GM12874 (cell line): ENCODE results near the gene ANKIB1.

Source experiments
- TF ChIP-seq, protein P1 (sequence below): IDR thresholded peaks from 2 replicates; pipeline ENCODE4 v1.5.1; 2011; ENCODE audit warnings: low read depth, mild to moderate bottlenecking, control low read depth, low read length, moderate library complexity; ENCODE audit not compliant: insufficient read depth

Gene ANKIB1

DNA sequence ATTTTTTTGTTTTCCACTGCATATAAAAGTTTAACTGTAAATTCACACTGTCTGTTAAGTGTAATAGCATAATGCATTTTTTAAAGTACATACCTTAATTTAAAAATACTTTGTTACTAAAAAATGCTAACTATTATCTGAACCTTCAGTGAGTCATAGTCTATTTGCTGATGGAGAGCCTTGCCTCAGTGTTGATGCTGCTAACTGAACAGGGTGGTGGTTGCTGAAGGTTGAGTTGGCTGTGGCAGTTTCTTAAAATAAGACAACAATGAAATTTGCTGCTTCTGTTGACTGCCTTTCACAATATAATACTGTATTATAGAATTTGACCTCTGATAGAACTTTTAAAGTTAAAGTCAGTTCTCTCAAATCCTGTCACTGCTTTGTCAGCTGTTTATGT is 129.2 kb downstream of the ANKIB1 start:
- TF ChIP-seq, protein P1, sequence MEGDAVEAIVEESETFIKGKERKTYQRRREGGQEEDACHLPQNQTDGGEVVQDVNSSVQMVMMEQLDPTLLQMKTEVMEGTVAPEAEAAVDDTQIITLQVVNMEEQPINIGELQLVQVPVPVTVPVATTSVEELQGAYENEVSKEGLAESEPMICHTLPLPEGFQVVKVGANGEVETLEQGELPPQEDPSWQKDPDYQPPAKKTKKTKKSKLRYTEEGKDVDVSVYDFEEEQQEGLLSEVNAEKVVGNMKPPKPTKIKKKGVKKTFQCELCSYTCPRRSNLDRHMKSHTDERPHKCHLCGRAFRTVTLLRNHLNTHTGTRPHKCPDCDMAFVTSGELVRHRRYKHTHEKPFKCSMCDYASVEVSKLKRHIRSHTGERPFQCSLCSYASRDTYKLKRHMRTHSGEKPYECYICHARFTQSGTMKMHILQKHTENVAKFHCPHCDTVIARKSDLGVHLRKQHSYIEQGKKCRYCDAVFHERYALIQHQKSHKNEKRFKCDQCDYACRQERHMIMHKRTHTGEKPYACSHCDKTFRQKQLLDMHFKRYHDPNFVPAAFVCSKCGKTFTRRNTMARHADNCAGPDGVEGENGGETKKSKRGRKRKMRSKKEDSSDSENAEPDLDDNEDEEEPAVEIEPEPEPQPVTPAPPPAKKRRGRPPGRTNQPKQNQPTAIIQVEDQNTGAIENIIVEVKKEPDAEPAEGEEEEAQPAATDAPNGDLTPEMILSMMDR: no peak

DNA sequence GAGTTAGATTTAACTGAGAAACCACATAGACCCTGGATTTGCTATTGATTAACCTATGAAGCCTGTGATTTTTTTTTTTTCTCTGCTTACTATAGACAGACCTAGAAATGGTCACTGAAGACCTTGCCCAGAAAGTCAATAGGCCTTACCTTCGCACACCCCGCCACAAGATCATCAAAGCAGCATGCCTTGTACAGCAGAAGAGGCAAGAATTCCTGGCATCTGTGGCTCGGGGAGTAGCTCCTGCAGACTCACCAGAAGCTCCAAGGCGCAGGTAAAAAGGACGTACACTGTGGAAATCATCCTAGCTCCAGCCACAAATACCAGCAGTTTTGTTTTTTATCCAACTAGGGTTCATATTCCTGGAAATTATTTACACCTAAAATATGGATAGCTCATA is 145.3 kb downstream of the ANKIB1 start:
- TF ChIP-seq, protein P1: no peak

DNA sequence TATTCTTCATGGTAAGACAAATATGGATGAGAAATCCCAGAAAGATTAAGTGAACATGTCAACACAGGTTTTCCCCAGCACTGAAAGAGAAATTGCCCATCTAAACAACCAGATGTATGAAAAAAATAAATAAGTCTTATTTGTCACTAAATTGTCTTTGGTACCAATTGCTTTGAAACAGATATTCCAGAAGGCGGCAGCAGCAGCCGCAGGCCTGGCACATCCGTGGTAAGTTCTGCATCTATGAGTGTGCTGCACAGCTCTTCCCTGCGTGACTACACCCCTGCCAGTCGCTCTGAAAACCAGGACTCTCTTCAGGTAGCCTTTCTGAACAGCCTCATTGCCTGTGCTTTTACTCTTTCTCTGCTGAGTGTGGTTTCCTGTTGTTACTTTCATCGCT is 151.8 kb downstream of the ANKIB1 start:
- TF ChIP-seq, protein P1: no peak

DNA sequence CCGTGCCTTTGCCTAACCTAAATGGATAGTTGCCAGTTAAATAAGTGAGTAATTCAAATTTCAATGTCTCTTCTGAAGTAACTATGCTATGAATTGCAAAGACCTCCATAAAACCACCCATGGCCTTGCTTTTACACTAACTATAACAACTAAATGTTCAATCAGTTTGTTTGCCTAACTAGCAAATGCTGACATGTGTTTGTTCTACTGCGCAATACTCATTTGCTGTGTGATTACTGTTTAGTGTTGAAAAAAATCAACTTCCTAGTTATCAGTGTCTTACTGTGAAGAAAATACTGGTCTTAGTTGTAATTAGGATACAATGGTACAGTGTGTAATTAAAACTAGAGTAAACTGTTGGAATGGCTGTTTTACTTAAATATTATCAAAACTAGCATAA is 154.2 kb downstream of the ANKIB1 start:
- TF ChIP-seq, protein P1: no peak

DNA sequence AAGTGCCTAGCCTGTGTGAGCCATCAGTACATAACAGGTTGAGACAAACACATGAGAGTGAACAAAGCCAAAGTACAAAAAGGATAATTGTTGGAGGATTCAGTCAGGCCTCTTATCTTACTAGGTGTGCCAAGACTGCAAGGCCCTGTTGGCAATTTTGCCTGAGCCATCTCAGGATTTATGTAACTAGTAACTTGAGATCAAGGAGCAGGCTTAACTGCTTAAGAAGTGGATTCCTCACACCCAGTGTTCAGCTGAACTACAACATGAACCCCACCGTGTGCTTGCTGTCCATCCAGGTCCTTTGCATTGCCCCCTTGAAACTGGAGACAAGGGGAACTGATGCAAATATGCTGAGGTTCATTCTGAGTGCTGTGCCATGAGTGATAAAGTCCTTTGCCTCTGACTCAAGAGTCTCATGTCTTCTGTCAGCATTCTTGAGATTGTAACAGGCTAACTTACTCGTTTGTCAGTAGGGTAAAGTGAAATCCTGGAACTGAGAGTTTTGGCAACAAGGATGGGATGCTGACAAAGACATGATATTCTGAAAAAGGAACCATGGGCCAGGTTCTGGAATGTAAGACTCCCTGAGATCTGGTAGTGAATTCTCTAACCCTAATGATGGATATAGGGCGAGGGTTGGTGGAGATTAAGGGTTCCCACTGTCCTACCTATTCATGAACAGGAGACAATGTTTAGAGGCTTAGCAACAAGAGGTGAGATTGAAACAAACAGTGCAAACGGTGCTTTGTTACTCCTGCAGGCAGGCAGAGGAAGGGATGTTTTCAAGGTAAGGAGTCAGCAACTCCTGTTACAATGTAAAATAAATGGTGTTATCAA is 157.4 kb downstream of the ANKIB1 start:
- TF ChIP-seq, protein P1: no peak

DNA sequence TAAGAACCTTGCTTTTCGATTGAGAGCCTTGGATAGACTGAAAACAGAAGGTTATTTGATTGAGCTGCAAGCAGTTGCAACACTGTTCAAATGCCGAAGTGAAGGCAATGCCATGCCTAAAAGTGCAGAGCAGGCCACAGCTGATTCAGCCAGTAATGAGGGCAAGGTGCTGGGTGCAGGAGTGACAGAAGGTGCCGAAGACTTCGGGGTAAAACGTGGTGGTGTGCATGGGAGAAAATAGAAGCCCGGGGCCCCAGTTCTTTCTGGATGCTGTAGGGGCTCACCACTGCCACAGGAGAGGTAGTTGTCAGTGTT is 157.9 kb downstream of the ANKIB1 start:
- TF ChIP-seq, protein P1: no peak

DNA sequence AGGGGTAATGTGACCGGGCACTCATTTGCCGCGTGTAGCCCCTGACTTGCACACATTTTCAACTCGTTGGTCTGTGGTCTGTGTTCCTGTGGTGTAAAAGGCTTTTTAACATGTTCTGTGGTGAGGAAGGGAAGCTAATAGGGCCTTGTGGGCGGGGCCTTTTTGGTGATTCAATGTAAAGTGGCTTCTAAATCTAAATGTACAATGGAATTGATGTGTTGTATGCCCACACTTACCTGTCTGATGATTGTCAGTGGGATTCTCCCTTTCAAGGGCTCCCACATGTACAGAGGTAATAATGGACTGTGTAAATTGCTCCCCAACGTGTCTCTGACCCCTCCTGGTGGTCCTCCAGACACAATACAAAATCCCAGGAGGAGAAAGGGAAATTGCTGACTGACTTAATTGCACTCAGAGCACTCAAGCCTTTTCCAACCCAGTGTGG is 158.4 kb downstream of the ANKIB1 start:
- TF ChIP-seq, protein P1: no peak
